ENCODE data around the gene PDYN. TPM values are rescaled to one million over a fixed set of nuclear protein-coding genes. Genes with fewer than 3 reads are reported as not detected.

The PDYN gene
- total RNA-seq, 1 experiment from 2014 or later, result not detected

- no peak overlapping the region for H3K27ac ChIP-seq
- H3K4me3 ChIP-seq, result no peak overlapping the region
- DNase-seq, result no peak
- H3K27me3 ChIP-seq, result peaks cover 21% of the 10 kb centered on the region
- no peaks in the 10 kb centered on the region for H3K9me3 ChIP-seq (replicated peaks)
- no peaks in the 10 kb centered on the region for H3K4me1 ChIP-seq
- no peaks in the 10 kb centered on the region for H3K36me3 ChIP-seq
These were observed 43.0 kb downstream of the PDYN start for GRCh38 chr20:1950836-1951235.

GRCh38 chr20:1949347-1950100 is 44.3 kb downstream of the PDYN start:
- Histone ChIP-seq H3K9me3 (replicated peaks) (no peaks in the 10 kb centered on the region), H3K27ac (no peak overlapping the region), H3K36me3 (no peaks in the 10 kb centered on the region), H3K4me3 (no peak overlapping the region), H3K27me3 (peaks cover 34% of the 10 kb centered on the region), H3K4me1 (no peaks in the 10 kb centered on the region)
- DNase-seq, result no peak

DNA sequence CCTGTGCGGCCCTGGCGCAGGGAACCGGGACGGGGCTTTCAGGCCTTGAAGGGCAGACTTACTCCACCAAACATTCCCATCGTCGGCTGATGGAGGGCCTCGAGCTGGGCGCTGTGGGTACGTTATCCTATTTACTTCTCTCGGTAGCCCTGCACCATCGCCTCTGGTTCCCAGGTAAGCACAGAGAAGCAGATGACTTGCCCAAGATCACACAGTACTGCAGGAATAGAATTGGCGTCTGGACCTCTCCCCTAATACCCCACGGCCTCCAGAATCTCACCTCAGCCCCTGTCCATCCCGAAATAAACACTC is 46.4 kb downstream of the PDYN start:
- Histone ChIP-seq H3K9me3 (replicated peaks) (no peaks in the 10 kb centered on the region), H3K27ac (no peak overlapping the region), H3K4me3 (no peak overlapping the region), H3K27me3 (peaks cover 51% of the 10 kb centered on the region), H3K36me3 (no peaks in the 10 kb centered on the region), H3K4me1 (no peaks in the 10 kb centered on the region)
- no peak for DNase-seq

DNA sequence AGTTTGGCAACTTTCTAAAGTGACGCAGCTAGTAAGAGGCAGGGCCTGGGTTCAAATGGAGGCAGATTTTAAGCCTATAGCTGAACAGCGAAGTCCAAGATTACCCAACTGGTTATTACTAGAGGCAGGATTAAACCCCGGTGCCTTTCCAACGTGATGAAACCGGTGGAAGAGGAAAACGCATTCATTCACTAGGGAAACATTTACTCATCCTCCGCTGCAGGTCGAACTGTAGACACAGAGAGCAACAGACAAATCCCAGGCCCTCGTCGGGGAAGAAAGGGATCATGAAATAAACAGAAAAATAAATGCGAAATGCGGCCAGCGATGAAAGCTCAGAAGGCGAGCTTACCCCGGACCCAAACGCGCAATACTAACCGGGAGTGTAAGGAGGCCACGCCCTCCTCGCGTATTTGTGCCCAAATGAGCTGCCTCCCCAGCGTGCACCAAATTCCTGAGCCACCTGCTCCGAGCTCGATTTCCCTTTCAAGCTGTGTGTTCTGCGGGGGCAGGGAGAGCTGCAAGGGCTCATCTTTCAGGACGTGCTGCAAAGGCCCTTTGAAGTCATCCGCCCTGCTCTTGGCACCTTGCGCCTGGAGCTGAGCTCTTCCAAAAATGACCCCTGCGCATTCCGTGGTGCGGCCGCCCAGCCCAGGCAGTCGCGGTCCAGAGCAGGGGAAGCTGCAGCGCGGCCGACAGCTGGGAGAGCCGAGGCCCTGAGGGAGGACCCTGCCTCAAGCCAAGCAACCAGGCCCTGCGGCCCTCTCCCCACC is 46.9 kb downstream of the PDYN start:
- Histone ChIP-seq H3K4me1 (no peaks in the 10 kb centered on the region), H3K27me3 (peaks cover 55% of the 10 kb centered on the region), H3K4me3 (no peak overlapping the region), H3K27ac (no peak overlapping the region), H3K9me3 (replicated peaks) (no peaks in the 10 kb centered on the region), H3K36me3 (no peaks in the 10 kb centered on the region)
- DNase-seq, result peak in 1 of 2 experiments; percentile 10

GRCh38 chr20:1946442-1946761 is 47.5 kb downstream of the PDYN start:
- no peaks in the 10 kb centered on the region for H3K4me1 ChIP-seq
- no peaks in the 10 kb centered on the region for H3K36me3 ChIP-seq
- no peak overlapping the region for H3K4me3 ChIP-seq
- H3K27me3 ChIP-seq, result peaks cover 55% of the 10 kb centered on the region
- no peaks in the 10 kb centered on the region for H3K9me3 ChIP-seq (replicated peaks)
- DNase-seq, result no peak
- H3K27ac ChIP-seq, result no peak overlapping the region

DNA sequence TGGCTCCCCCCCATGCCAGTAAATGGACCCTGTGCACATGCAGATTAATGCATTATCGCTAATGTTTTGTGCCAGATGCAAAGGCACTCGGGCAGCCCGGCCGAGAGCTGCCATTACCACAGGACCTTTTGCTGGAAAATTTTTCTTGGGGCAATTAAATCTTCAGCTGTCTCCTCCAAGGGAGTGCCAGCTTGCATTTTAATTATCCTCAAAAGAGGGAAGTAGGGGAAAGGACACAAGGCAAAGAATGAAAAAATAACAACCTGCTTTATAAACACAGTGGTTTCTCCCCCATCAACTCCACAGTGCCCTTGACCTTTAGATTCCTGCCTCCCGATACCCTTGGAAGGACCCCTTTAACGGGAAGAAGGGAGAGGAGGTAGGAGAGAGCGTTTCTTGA is 48.2 kb downstream of the PDYN start:
- H3K27me3 ChIP-seq, result peaks cover 55% of the 10 kb centered on the region
- no peak for DNase-seq
- no peaks in the 10 kb centered on the region for H3K36me3 ChIP-seq
- H3K27ac ChIP-seq, result no peak overlapping the region
- H3K4me1 ChIP-seq, result no peaks in the 10 kb centered on the region
- H3K4me3 ChIP-seq, result no peak overlapping the region
- no peaks in the 10 kb centered on the region for H3K9me3 ChIP-seq (replicated peaks)

DNA sequence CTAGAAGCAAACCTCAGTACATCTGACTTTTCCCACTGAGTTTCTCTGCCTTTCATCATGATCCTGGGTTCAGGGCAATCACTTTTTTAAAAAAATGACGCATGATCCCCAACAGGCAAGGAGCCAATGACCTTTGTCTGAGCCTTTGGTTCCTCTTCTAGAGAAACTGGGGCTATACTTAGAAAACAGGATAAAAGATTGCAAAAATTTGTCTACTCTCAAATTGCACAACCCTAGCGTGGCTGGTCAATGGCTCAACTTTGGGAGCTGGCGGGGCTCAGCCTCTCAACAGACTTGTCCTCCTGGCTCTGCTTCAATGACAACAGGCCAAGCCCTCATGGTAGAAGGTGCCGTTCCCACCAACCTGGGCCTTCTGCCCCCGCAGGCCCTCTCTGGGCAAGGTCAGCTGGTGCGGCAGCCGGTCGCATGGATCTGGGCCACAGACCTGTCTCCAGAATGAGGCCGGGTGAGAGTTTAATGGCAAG is 48.7 kb downstream of the PDYN start:
- no peak overlapping the region for H3K27ac ChIP-seq
- no peak for DNase-seq
- no peak overlapping the region for H3K4me3 ChIP-seq
- no peaks in the 10 kb centered on the region for H3K9me3 ChIP-seq (replicated peaks)
- no peaks in the 10 kb centered on the region for H3K4me1 ChIP-seq
- peaks cover 55% of the 10 kb centered on the region for H3K27me3 ChIP-seq
- no peaks in the 10 kb centered on the region for H3K36me3 ChIP-seq

- H3K27me3 ChIP-seq, result peaks cover 55% of the 10 kb centered on the region
- H3K4me1 ChIP-seq, result no peaks in the 10 kb centered on the region
- H3K27ac ChIP-seq, result no peak overlapping the region
- no peak for DNase-seq
- no peaks in the 10 kb centered on the region for H3K36me3 ChIP-seq
- no peak overlapping the region for H3K4me3 ChIP-seq
- H3K9me3 ChIP-seq (replicated peaks), result no peaks in the 10 kb centered on the region
These were observed 49.3 kb downstream of the PDYN start for GRCh38 chr20:1944345-1945091.

DNA sequence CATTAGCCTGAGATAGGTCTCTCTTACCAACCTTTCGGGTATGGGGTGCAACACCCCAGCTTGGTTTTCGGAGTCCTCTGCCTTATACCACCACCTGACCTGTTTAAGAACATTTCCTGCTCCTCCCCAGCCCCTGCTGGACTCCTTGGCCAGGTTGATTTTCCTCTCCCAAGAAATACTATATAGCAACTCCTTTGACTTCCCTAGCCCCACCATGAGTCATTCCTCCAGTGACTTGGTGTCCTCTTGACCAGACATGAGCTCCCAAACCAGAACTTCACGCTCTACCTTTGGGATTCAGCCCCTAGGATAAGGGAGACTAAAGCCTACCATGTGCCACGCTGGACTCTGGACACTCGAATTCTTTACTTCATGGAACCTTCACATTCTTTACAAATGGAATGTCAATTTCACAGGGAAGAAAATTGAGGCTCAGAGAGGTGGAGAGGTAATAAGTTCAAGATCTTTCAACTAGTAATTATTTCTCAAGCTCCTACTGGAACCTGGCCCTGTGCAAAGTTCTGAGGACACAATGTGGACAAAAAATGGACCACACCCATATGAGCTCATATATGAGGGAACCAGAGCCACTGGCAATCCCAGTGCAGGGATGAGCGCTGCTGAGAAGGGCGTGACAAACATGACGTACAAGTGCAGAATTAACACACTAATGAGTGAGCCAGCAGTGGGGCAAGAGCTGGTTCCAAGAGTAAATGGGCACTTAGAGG is 50.4 kb downstream of the PDYN start:
- H3K27ac ChIP-seq, result no peak overlapping the region
- H3K27me3 ChIP-seq, result peaks cover 50% of the 10 kb centered on the region; the same call in 1 of the 2 replicates
- no peaks in the 10 kb centered on the region for H3K9me3 ChIP-seq (replicated peaks)
- H3K36me3 ChIP-seq, result no peaks in the 10 kb centered on the region
- no peaks in the 10 kb centered on the region for H3K4me1 ChIP-seq
- H3K4me3 ChIP-seq, result no peak overlapping the region
- no peak for DNase-seq

DNA sequence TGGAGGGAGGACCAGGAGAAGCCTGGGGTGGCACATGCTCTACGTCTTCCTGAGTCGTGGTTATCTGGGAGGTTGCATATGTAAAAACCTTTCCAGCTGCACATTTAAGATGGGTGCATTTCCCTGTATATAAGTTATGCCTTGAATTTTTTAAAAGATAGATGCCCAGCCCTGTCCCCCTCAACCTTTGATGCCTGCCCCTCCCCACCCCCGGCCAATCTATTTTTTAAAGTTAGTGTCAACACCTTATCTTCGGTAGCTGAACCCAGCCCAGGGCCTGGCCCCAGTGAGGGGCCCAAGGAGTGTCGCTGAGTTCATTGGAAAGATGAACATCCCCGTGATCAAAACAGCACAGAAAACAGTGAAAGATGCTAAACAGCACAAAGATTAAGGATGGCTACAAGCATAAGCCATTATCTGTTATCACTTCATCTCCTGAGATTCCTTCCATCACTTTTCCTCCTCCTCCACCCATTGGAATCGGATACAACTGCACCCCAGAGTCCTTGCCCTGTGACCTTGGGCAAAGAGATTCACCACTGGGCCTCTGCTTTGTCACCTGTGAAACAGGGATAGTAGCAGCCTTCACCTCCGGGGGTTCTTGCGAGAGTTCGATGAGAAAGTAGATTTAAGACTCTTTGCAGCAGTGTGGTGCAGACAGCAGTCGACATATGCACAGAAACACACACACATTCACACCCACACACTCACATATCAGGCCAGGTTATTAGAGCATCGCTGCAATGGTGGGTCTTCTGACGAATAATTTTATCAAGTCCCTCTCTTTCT is 51.2 kb downstream of the PDYN start:
- peaks cover 46% of the 10 kb centered on the region; the same call in 1 of the 2 replicates for H3K27me3 ChIP-seq
- no peaks in the 10 kb centered on the region for H3K4me1 ChIP-seq
- no peaks in the 10 kb centered on the region for H3K36me3 ChIP-seq
- H3K4me3 ChIP-seq, result no peak overlapping the region
- no peak for DNase-seq
- H3K27ac ChIP-seq, result no peak overlapping the region
- no peaks in the 10 kb centered on the region for H3K9me3 ChIP-seq (replicated peaks)

DNA sequence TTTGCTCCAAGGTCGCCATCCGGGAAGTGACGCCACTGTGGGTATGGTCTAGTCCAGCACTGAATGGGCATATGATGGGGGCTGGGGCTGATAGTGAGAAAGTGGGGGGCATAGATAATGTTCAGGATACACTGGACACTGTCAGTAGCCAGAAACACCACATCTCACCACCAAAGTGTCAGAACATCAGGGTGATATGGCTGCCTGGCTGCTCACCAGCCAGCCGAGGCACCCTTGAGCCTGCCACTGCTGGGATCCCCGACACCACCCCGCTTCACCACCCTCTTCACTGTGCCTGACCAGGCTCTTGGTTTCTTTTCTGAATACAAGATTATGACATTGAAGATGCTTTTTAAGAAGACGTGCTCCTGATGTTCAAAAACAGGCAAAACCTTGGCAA is 51.8 kb downstream of the PDYN start:
- H3K27ac ChIP-seq, result no peak overlapping the region
- H3K4me3 ChIP-seq, result no peak overlapping the region
- peaks cover 41% of the 10 kb centered on the region; the same call in 1 of the 2 replicates for H3K27me3 ChIP-seq
- no peaks in the 10 kb centered on the region for H3K4me1 ChIP-seq
- no peaks in the 10 kb centered on the region for H3K9me3 ChIP-seq (replicated peaks)
- no peak for DNase-seq
- H3K36me3 ChIP-seq, result no peaks in the 10 kb centered on the region

DNA sequence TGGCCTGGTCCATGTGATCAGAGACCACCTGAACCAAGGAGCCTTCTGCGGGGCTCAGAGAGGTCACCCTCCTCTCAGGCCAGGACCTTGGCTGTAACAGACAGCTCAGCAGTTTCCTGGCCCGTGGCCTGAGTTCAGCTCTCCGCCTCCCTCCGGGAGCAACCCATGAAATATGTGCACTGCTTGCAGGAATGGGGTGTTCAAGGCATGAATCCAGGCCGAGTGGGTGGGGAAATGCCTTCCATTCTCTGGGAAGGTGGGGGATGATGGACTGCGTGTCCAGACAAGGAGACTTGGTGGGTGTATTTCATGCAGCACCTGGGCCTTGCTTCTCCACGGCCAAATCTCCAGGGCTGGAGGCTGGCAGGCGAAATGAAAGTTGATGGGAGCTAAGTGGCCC is 52.6 kb downstream of the PDYN start:
- DNase-seq, result no peak
- Histone ChIP-seq H3K4me3 (no peak overlapping the region), H3K27me3 (peaks cover 35% of the 10 kb centered on the region; the same call in 1 of the 2 replicates), H3K4me1 (no peaks in the 10 kb centered on the region), H3K9me3 (replicated peaks) (no peaks in the 10 kb centered on the region), H3K27ac (no peak overlapping the region), H3K36me3 (no peaks in the 10 kb centered on the region)

- H3K27ac ChIP-seq, result no peak overlapping the region
- H3K9me3 ChIP-seq (replicated peaks), result no peaks in the 10 kb centered on the region
- no peak for DNase-seq
- H3K4me1 ChIP-seq, result no peaks in the 10 kb centered on the region
- H3K4me3 ChIP-seq, result no peak overlapping the region
- peaks cover 32% of the 10 kb centered on the region; the same call in 1 of the 2 replicates for H3K27me3 ChIP-seq
- H3K36me3 ChIP-seq, result no peaks in the 10 kb centered on the region
These were observed 53.3 kb downstream of the PDYN start for GRCh38 chr20:1940581-1940980.

GRCh38 chr20:1939270-1939595 is 54.6 kb downstream of the PDYN start:
- Histone ChIP-seq H3K36me3 (no peaks in the 10 kb centered on the region), H3K9me3 (replicated peaks) (no peaks in the 10 kb centered on the region), H3K27me3 (peaks cover 18% of the 10 kb centered on the region; the same call in 1 of the 2 replicates), H3K27ac (no peak overlapping the region), H3K4me1 (no peaks in the 10 kb centered on the region), H3K4me3 (no peak overlapping the region)
- no peak for DNase-seq
